Panc1 (cell line): ENCODE data around the gene TRIM14. TPM values are rescaled to one million over a fixed set of nuclear protein-coding genes. Genes with fewer than 3 reads are reported as not detected.
A peak's percentile ranks its signal among the peaks of the same experiment; 100 is the strongest.

Source experiments
- ATAC-seq: fragments of 200-7000 bp; cut with Tn5 transposase; 2 replicates; pipeline ENCODE4 v1.9.1; 2020; ENCODE audit warnings: mild to moderate bottlenecking, moderate library complexity
- BruUV-seq: library from RNA; stranded (reverse); fragments of 400-500 nt; replicated peaks from 2 replicates; lab custom pipeline; 2021; lab: Mats Ljungman, UMichigan
- CTCF ChIA-PET: fragments of 300-600 bp; sonication (Branson Sonifier 250); formaldehyde crosslinking; loops from one replicate; lab custom pipeline; 2022; ENCODE audit warnings: antibody characterized with exemption; lab: Charles Lee
- POLR2A ChIA-PET: fragments of 300-600 bp; sonication (Branson Sonifier 250); formaldehyde crosslinking; loops from one replicate; lab custom pipeline; 2022; ENCODE audit warnings: antibody characterized with exemption; lab: Charles Lee
- DNase-seq: peaks from one replicate; pipeline ENCODE4 v3.0.0-alpha.2; 2010; ENCODE audit warnings: low read depth, low spot score
- H3K27ac ChIP-seq: 2 replicates; pipeline ENCODE4 v1.5.1; 2011; ENCODE audit warnings: mild to moderate bottlenecking, low read length, inconsistent platforms
- H3K27me3 ChIP-seq: fragments of 200-500 bp; sonication (Bioruptor generic); 2 replicates; pipeline ENCODE4 v1.6.0; 2014; ENCODE audit warnings: low read length, inconsistent platforms; ENCODE audit not compliant: control insufficient read depth, insufficient read depth
- H3K36me3 ChIP-seq: fragments of 200-500 bp; sonication (Bioruptor generic); 2 replicates; pipeline ENCODE4 v1.5.1; 2014; ENCODE audit warnings: inconsistent platforms, mild to moderate bottlenecking, low read length, moderate library complexity; ENCODE audit not compliant: control insufficient read depth, insufficient read depth
- H3K4me1 ChIP-seq: 2 replicates; pipeline ENCODE4 v1.5.1; 2011; ENCODE audit warnings: inconsistent platforms, mild to moderate bottlenecking, low read length, moderate library complexity; ENCODE audit not compliant: control insufficient read depth, insufficient read depth
- H3K4me3 ChIP-seq, 2 experiments: 2 replicates each; pipeline ENCODE4 v1.5.1; 2011 to 2012; ENCODE audit warnings: low read depth in 2 of 2, low read length in 2 of 2, mild to moderate bottlenecking in 2 of 2, inconsistent platforms in 1 of 2, moderate library complexity in 1 of 2
- H3K9me3 ChIP-seq: fragments of 200-500 bp; sonication (Bioruptor generic); 2 replicates; pipeline ENCODE4 v1.5.1; 2014; ENCODE audit warnings: low read depth, mild to moderate bottlenecking, inconsistent platforms, low read length, moderate library complexity; ENCODE audit not compliant: control insufficient read depth, insufficient read depth
- POLR2AphosphoS5 ChIP-seq: IDR thresholded peaks from 2 replicates; pipeline ENCODE4 v1.6.1; 2012; ENCODE audit warnings: mild to moderate bottlenecking, low read depth, low read length, moderate library complexity
- SIN3A ChIP-seq: IDR thresholded peaks from 2 replicates; pipeline ENCODE4 v1.6.1; 2012; ENCODE audit warnings: low read depth, mild to moderate bottlenecking, low read length, moderate library complexity, borderline replicate concordance; ENCODE audit not compliant: insufficient read depth
- TCF7L2 ChIP-seq: IDR thresholded peaks from 2 replicates; pipeline ENCODE4 v1.6.1; 2011; ENCODE audit warnings: mild to moderate bottlenecking, low read depth, low read length, inconsistent platforms
- in situ Hi-C: cut with HindIII; loops from 2 replicates; pipeline ENCODE4 v1.10.0; 2016; ENCODE audit warnings: low sequenced_read_pairs, low pct_unique_long_range_greater_than_20kb
- intact Hi-C: fragments of 100-400 bp; cut with micrococcal nuclease; formaldehyde crosslinking; loops from one replicate; pipeline ENCODE4 v1.10.0; 2022; ENCODE audit not compliant: unreplicated experiment
- total RNA-seq: library from RNA; stranded (reverse); gene quantifications from one replicate; pipeline ENCODE4 v1.2.1, GENCODE V29; 2021; ENCODE audit not compliant: unreplicated experiment
- TF ChIP-seq, protein P1 (sequence below), 2 experiments: IDR thresholded peaks; 2 replicates each; pipeline ENCODE4 v1.6.1; 2011 to 2012; ENCODE audit warnings: low read depth in 2 of 2, control low read depth in 1 of 2, low read length in 1 of 2, mild to moderate bottlenecking in 1 of 2, moderate library complexity in 1 of 2; ENCODE audit not compliant: insufficient read depth in 1 of 2
- TF ChIP-seq, protein P2 (sequence below): fragments of 450-650 bp; IDR thresholded peaks from 2 replicates; pipeline ENCODE4 v1.5.1; 2017; ENCODE audit warnings: mild to moderate bottlenecking

Gene TRIM14
- total RNA-seq, 1 experiment from 2014 or later: 9.7 TPM

- CTCF ChIA-PET: no interaction called here
- Histone ChIP-seq H3K36me3 (no peaks in the 10 kb centered on the region), H3K27me3 (no peaks in the 10 kb centered on the region), H3K4me1 (no peaks in the 10 kb centered on the region), H3K4me3 (no peak overlapping the region), H3K27ac (no peak overlapping the region), H3K9me3 (no peaks in the 10 kb centered on the region)
- ATAC-seq: no peak
- TF ChIP-seq, protein P1, sequence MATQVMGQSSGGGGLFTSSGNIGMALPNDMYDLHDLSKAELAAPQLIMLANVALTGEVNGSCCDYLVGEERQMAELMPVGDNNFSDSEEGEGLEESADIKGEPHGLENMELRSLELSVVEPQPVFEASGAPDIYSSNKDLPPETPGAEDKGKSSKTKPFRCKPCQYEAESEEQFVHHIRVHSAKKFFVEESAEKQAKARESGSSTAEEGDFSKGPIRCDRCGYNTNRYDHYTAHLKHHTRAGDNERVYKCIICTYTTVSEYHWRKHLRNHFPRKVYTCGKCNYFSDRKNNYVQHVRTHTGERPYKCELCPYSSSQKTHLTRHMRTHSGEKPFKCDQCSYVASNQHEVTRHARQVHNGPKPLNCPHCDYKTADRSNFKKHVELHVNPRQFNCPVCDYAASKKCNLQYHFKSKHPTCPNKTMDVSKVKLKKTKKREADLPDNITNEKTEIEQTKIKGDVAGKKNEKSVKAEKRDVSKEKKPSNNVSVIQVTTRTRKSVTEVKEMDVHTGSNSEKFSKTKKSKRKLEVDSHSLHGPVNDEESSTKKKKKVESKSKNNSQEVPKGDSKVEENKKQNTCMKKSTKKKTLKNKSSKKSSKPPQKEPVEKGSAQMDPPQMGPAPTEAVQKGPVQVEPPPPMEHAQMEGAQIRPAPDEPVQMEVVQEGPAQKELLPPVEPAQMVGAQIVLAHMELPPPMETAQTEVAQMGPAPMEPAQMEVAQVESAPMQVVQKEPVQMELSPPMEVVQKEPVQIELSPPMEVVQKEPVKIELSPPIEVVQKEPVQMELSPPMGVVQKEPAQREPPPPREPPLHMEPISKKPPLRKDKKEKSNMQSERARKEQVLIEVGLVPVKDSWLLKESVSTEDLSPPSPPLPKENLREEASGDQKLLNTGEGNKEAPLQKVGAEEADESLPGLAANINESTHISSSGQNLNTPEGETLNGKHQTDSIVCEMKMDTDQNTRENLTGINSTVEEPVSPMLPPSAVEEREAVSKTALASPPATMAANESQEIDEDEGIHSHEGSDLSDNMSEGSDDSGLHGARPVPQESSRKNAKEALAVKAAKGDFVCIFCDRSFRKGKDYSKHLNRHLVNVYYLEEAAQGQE (IDR thresholded peaks at IDR 0.05; ENCODE audit: insufficient read depth in 1 of 2, low read depth in 2 of 2, low read length in 1 of 2): no peak
- TF ChIP-seq TCF7L2 (no peak), SIN3A (no peak), POLR2AphosphoS5 (no peak)
- TF ChIP-seq, protein P2, sequence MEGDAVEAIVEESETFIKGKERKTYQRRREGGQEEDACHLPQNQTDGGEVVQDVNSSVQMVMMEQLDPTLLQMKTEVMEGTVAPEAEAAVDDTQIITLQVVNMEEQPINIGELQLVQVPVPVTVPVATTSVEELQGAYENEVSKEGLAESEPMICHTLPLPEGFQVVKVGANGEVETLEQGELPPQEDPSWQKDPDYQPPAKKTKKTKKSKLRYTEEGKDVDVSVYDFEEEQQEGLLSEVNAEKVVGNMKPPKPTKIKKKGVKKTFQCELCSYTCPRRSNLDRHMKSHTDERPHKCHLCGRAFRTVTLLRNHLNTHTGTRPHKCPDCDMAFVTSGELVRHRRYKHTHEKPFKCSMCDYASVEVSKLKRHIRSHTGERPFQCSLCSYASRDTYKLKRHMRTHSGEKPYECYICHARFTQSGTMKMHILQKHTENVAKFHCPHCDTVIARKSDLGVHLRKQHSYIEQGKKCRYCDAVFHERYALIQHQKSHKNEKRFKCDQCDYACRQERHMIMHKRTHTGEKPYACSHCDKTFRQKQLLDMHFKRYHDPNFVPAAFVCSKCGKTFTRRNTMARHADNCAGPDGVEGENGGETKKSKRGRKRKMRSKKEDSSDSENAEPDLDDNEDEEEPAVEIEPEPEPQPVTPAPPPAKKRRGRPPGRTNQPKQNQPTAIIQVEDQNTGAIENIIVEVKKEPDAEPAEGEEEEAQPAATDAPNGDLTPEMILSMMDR: no peak
- no peak for DNase-seq
- intact Hi-C loops: no loop called here
- POLR2A ChIA-PET: no interaction called here
- in situ Hi-C loops: no loop called here
- no TSS peak for BruUV-seq
Observed at GRCh38 chr9:98095401-98095800, 23.6 kb downstream of the TRIM14 start.

GRCh38 chr9:98094851-98095250 is 24.2 kb downstream of the TRIM14 start:
- DNase-seq: no peak
- H3K27ac ChIP-seq: no peak overlapping the region
- intact Hi-C loops (no loop called here), in situ Hi-C loops (no loop called here)
- no peaks in the 10 kb centered on the region for H3K36me3 ChIP-seq
- ChIA-PET POLR2A (no interaction called here), CTCF (no interaction called here)
- H3K27me3 ChIP-seq: no peaks in the 10 kb centered on the region
- no peaks in the 10 kb centered on the region for H3K9me3 ChIP-seq
- ATAC-seq: 0 out of 2 replicates have a peak, but pooled peaks have one; percentile 17
- H3K4me1 ChIP-seq: no peaks in the 10 kb centered on the region
- no peak overlapping the region for H3K4me3 ChIP-seq
- TF ChIP-seq POLR2AphosphoS5 (no peak), SIN3A (no peak), TCF7L2 (no peak)
- TF ChIP-seq, protein P2: no peak
- TF ChIP-seq, protein P1 (IDR thresholded peaks at IDR 0.05; ENCODE audit: insufficient read depth in 1 of 2, low read depth in 2 of 2, low read length in 1 of 2): no peak
- no TSS peak for BruUV-seq
